GM12864 (cell line): ENCODE results near the gene HDAC4.

Source experiments
- DNase-seq: peaks from one replicate; pipeline ENCODE4 v3.0.0-alpha.2; 2011; ENCODE audit warnings: low read depth
- H3K4me3 ChIP-seq: 2 replicates; pipeline ENCODE4 v1.5.1; 2011; ENCODE audit warnings: mild to moderate bottlenecking, low read depth, low read length, control low read depth
- TF ChIP-seq, protein P1 (sequence below): IDR thresholded peaks from 2 replicates; pipeline ENCODE4 v1.5.1; 2011; ENCODE audit warnings: low read depth, mild to moderate bottlenecking, moderate library complexity, low read length, control low read depth, inconsistent platforms; ENCODE audit errors: missing control alignments

The HDAC4 gene

DNA sequence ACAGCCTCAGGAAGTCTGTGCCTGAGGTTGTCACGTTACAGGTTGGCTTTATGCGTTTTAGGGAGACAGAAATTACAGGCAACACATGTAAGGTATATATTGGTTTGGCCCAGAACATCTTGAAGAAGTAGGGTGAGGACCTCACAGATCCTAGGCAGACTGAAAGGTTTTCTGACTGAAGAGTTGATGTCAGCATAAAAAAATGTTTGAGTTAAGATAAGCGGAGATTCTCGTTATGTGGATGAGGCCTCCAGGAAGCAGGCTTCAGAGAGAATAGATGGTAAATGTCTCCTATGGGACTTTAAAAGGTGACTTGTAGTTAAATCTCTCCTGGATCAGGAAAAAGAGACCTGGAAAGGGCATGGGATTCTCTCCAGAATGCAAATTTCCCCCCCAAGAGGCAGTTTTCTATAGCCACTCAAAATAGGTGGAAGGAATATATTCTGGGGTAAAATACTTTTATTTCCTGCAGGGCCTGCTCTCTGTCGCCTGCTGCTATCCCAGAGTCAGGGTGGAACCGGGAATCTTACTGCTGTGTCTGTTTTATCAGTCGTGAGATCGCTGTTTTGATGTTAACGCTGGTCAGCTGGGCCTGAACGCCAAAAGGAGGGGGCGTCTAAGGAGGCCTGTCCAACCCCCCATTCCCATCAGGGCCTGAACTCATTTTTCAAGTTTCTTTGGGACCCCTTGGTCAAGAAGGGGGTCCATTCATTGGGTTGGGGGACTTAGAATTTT, 171.1 kb downstream of the HDAC4 start:
- no peak overlapping the region for H3K4me3 ChIP-seq
- TF ChIP-seq, protein P1, sequence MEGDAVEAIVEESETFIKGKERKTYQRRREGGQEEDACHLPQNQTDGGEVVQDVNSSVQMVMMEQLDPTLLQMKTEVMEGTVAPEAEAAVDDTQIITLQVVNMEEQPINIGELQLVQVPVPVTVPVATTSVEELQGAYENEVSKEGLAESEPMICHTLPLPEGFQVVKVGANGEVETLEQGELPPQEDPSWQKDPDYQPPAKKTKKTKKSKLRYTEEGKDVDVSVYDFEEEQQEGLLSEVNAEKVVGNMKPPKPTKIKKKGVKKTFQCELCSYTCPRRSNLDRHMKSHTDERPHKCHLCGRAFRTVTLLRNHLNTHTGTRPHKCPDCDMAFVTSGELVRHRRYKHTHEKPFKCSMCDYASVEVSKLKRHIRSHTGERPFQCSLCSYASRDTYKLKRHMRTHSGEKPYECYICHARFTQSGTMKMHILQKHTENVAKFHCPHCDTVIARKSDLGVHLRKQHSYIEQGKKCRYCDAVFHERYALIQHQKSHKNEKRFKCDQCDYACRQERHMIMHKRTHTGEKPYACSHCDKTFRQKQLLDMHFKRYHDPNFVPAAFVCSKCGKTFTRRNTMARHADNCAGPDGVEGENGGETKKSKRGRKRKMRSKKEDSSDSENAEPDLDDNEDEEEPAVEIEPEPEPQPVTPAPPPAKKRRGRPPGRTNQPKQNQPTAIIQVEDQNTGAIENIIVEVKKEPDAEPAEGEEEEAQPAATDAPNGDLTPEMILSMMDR, result no peak
- no peak for DNase-seq

- TF ChIP-seq, protein P1, result no peak
- no peak for DNase-seq
- H3K4me3 ChIP-seq, result no peak overlapping the region
Measured at GRCh38 chr2:239227661-239228371, 173.0 kb downstream of the HDAC4 start.

GRCh38 chr2:239226677-239227581, 173.9 kb downstream of the HDAC4 start:
- DNase-seq, result no peak
- TF ChIP-seq, protein P1, result no peak

DNA sequence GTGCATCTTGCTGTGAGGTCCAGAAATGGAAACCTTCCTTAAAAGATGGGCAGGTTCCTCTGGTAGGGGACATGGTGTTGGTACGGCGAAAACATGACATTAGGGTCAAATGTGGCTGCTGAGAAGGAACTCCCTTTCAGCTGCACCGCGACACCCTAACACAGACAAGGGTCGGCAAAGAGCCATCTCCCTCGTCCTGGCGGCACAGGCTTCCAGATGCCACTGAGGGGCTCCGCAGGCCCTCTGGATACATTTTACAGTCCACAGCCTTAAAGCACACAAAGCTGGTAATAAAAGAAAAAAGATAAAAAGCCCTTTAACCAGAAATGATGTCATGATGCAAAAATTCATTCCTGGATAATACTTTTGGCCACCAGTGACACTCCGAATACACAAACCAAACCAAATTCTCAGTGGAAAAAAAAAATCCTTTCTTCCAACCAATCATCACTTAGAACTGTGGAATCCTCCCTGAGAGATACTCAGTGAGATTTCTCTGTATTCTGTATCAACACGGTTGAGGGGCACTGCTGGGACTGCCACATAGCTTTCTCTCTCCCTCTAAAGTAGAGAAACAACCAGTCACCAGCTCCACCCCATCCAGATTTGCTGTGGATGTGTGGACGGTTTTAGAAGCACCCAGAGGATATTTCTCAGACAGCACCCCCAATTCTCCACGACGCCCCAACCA, 174.8 kb downstream of the HDAC4 start:
- DNase-seq, result no peak
- TF ChIP-seq, protein P1, result no peak
- no peak overlapping the region for H3K4me3 ChIP-seq

More at GRCh38 chr2:239226677-239227581, 173.9 kb downstream of the HDAC4 start:
- no peak overlapping the region for H3K4me3 ChIP-seq

- TF ChIP-seq, protein P1, result no peak
- no peak overlapping the region for H3K4me3 ChIP-seq
- DNase-seq, result no peak
Measured at GRCh38 chr2:239225371-239225851, 175.4 kb downstream of the HDAC4 start.

GRCh38 chr2:239224955-239225354, 175.9 kb downstream of the HDAC4 start:
- no peak overlapping the region for H3K4me3 ChIP-seq
- TF ChIP-seq, protein P1, result no peak
- no peak for DNase-seq
